Sigmoid colon (tissue), 7 donors: ENCODE data around the gene SCRN1. TPM values are rescaled to one million over a fixed set of nuclear protein-coding genes. Genes with fewer than 3 reads are reported as not detected.

Source experiments
- DNase-seq: peaks from one replicate; pipeline ENCODE4 v3.0.0-alpha.2; 2019
- H3K27ac ChIP-seq, 4 donors: fragments of 200-600 bp; sonication (generic); one replicate each; pipeline ENCODE4 v1.5.1; 2016 to 2019; ENCODE audit warnings: mild to moderate bottlenecking in 1 of 4
- H3K27me3 ChIP-seq, 3 donors: fragments of 200-600 bp; sonication (generic); one replicate each; pipeline ENCODE4 v1.5.1; 2019; ENCODE audit warnings: mild to moderate bottlenecking in 1 of 3
- H3K36me3 ChIP-seq, 4 donors: fragments of 200-600 bp; sonication (generic); one replicate each; pipeline ENCODE4 v1.5.1; 2016 to 2019
- H3K4me1 ChIP-seq, 4 donors: fragments of 200-600 bp; sonication (generic); one replicate each; pipeline ENCODE4 v1.5.1; 2017 to 2019
- H3K4me3 ChIP-seq, 4 donors: fragments of 200-600 bp; sonication (generic); one replicate each; pipeline ENCODE4 v1.5.1; 2017 to 2019; ENCODE audit warnings: mild to moderate bottlenecking in 2 of 4, moderate library complexity in 1 of 4
- H3K9me3 ChIP-seq, 4 donors: fragments of 200-600 bp in 3 of 4; sonication (generic) in 3 of 4; one replicate each; pipeline versions ENCODE4 v1.5.1 to v1.6.1; 2013 to 2019
- EP300 ChIP-seq, 4 donors: sonication (generic); formaldehyde crosslinking; IDR thresholded peaks; one replicate each; pipeline ENCODE4 v1.6.1; 2017; ENCODE audit warnings: antibody characterized with exemption in 4 of 4
- POLR2A ChIP-seq, 2 donors: fragments of 450-650 bp; IDR thresholded peaks; one replicate each; pipeline ENCODE4 v1.6.1; 2016; ENCODE audit warnings: antibody characterized with exemption in 2 of 2, mild to moderate bottlenecking in 2 of 2, moderate library complexity in 2 of 2
- POLR2AphosphoS5 ChIP-seq, 4 donors: sonication (generic); formaldehyde crosslinking; IDR thresholded peaks; one replicate each; pipeline ENCODE4 v1.6.1; 2017; ENCODE audit warnings: antibody characterized with exemption in 4 of 4
- WGBS, 2 donors: extraction: QIAGEN DNeasy Blood & Tissue Kit; methylation state at CpG; one replicate each; pipeline ENCODE4 v1.1.7; 2013; 5-methylcytosine and 5-hydroxymethylcytosine counted together
- intact Hi-C: fragments of 100-400 bp; cut with DNase I; formaldehyde crosslinking; loops from one replicate; pipeline ENCODE4 v1.15.1; 2023
- polyA plus RNA-seq, 3 donors: library from polyadenylated mRNA; stranded (reverse); fragments of 200-250 nt; gene quantifications; one replicate each; pipeline ENCODE4 v1.2.3, GENCODE V29; 2013
- total RNA-seq, 4 donors: library from RNA; depleted of rRNA; stranded (reverse); fragments of >200 nt; gene quantifications; one replicate each; pipeline ENCODE4 v1.1.0, GENCODE V29; 2016
- TF ChIP-seq, protein P1 (sequence below), 4 experiments: fragments of 450-650 bp in 3 of 4; fragments of 200-600 bp in 1 of 4; IDR thresholded peaks; one replicate each; pipeline ENCODE4 v1.5.1; 2016 to 2019; ENCODE audit warnings: antibody characterized with exemption in 4 of 4, mild to moderate bottlenecking in 3 of 4, moderate library complexity in 2 of 4
- donor health status: healthy with polysubstance abuse.
- donor health status: Bipolar disorder and iron deficiency.
- donor health status: healthy.

The SCRN1 gene
- total and polyA plus RNA-seq, 7 donors, result 5.1 to 55.0 (median 44.5) TPM

GRCh38 chr7:30010021-30010420 is 20.4 kb upstream of the SCRN1 start:
- peaks cover 0 to 18% (median 0%) of the 10 kb centered on the region in 4 donors for H3K36me3 ChIP-seq
- no peak for TF ChIP-seq POLR2A (IDR thresholded peaks at IDR 0.05)
- no peak for TF ChIP-seq POLR2AphosphoS5 (IDR thresholded peaks at IDR 0.05)
- no peak for TF ChIP-seq EP300 (IDR thresholded peaks at IDR 0.05)
- TF ChIP-seq, protein P1, sequence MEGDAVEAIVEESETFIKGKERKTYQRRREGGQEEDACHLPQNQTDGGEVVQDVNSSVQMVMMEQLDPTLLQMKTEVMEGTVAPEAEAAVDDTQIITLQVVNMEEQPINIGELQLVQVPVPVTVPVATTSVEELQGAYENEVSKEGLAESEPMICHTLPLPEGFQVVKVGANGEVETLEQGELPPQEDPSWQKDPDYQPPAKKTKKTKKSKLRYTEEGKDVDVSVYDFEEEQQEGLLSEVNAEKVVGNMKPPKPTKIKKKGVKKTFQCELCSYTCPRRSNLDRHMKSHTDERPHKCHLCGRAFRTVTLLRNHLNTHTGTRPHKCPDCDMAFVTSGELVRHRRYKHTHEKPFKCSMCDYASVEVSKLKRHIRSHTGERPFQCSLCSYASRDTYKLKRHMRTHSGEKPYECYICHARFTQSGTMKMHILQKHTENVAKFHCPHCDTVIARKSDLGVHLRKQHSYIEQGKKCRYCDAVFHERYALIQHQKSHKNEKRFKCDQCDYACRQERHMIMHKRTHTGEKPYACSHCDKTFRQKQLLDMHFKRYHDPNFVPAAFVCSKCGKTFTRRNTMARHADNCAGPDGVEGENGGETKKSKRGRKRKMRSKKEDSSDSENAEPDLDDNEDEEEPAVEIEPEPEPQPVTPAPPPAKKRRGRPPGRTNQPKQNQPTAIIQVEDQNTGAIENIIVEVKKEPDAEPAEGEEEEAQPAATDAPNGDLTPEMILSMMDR (IDR thresholded peaks at IDR 0.05), result no peak
- WGBS, 2 donors, result 83 to 86% methylated on average over 6 of the region's 6 CpGs
- no peaks in the 10 kb centered on the region for H3K4me1 ChIP-seq
- H3K27me3 ChIP-seq, result no peaks in the 10 kb centered on the region
- no peak overlapping the region for H3K27ac ChIP-seq
- no peaks in the 10 kb centered on the region for H3K9me3 ChIP-seq
- DNase-seq, result no peak
- intact Hi-C loops, result no loop called here
- no peak overlapping the region for H3K4me3 ChIP-seq

- TF ChIP-seq POLR2A (IDR thresholded peaks at IDR 0.05) (no peak), EP300 (IDR thresholded peaks at IDR 0.05) (no peak), POLR2AphosphoS5 (IDR thresholded peaks at IDR 0.05) (no peak)
- TF ChIP-seq, protein P1 (IDR thresholded peaks at IDR 0.05), result no peak
- Histone ChIP-seq H3K27me3 (no peaks in the 10 kb centered on the region), H3K9me3 (no peaks in the 10 kb centered on the region), H3K36me3 (no peaks in the 10 kb centered on the region), H3K4me3 (no peak overlapping the region), H3K4me1 (no peaks in the 10 kb centered on the region), H3K27ac (no peak overlapping the region)
- 19 to 54% methylated on average over 3 of the region's 3 CpGs for WGBS, 2 donors
- DNase-seq, result no peak
- intact Hi-C loops, result no loop called here
Observed at GRCh38 chr7:30005464-30005863, 15.9 kb upstream of the SCRN1 start.

DNA sequence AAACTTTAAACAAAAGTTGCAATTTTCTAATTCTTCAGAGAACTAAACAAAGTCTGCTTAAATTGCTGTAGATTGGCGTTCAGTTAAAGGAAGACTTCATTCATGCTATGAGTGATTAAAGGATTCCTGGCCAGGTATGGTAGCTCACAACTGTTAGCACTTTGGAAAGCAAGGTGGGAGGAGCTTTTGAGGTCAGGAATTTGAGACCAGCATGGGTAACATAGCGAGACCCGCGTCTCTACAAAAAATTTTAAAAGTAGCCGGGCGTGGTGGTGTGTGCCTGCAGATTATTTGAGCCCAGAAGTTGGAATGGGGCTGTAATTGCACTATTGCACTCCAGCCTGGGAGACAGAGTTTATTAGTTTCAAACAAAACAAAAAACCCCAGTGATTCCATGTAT is 13.5 kb upstream of the SCRN1 start:
- no peak for DNase-seq
- WGBS, 2 donors, result 47 to 76% methylated on average over 6 of the region's 6 CpGs
- intact Hi-C loops, result no loop called here
- Histone ChIP-seq H3K36me3 (no peaks in the 10 kb centered on the region), H3K9me3 (no peaks in the 10 kb centered on the region), H3K4me1 (no peaks in the 10 kb centered on the region), H3K27me3 (no peaks in the 10 kb centered on the region), H3K4me3 (no peak overlapping the region), H3K27ac (no peak overlapping the region)
- no peak for TF ChIP-seq EP300 (IDR thresholded peaks at IDR 0.05)
- no peak for TF ChIP-seq POLR2A (IDR thresholded peaks at IDR 0.05)
- TF ChIP-seq, protein P1 (IDR thresholded peaks at IDR 0.05), result no peak
- no peak for TF ChIP-seq POLR2AphosphoS5 (IDR thresholded peaks at IDR 0.05)

DNA sequence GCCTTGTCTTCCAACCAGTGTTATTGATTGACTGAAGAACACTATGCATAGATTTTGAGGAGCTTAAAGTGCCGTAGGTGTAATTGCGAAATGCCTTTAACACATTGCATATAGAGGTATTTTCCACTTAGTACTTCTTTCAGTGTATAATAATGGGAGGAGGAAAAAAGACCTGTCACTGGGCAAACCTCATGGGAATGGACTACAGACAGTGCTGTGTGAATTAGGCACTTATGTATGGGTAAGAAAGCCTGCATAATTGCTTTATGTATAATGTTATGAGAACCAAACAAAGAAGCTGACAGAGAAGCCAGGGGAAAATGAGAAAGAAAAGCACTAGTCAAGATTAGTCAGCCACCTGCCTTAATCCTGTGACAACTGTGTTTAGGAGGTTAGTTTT is 12.4 kb upstream of the SCRN1 start:
- no peak for DNase-seq
- H3K4me3 ChIP-seq, result no peak overlapping the region
- WGBS, 2 donors, result 92 to 95% methylated on average over 2 of the region's 2 CpGs
- no peaks in the 10 kb centered on the region for H3K27me3 ChIP-seq
- TF ChIP-seq, protein P1 (IDR thresholded peaks at IDR 0.05), result no peak
- TF ChIP-seq POLR2AphosphoS5 (IDR thresholded peaks at IDR 0.05) (no peak), EP300 (IDR thresholded peaks at IDR 0.05) (no peak), POLR2A (IDR thresholded peaks at IDR 0.05) (no peak)
- intact Hi-C loops, result no loop called here
- no peak overlapping the region for H3K27ac ChIP-seq
- H3K4me1 ChIP-seq, result no peaks in the 10 kb centered on the region
- H3K36me3 ChIP-seq, result no peaks in the 10 kb centered on the region
- no peaks in the 10 kb centered on the region for H3K9me3 ChIP-seq

GRCh38 chr7:29998489-29998888 is 8.9 kb upstream of the SCRN1 start:
- H3K27me3 ChIP-seq, result no peaks in the 10 kb centered on the region
- no peak overlapping the region for H3K4me3 ChIP-seq
- no peaks in the 10 kb centered on the region for H3K4me1 ChIP-seq
- no peak for DNase-seq
- no peaks in the 10 kb centered on the region for H3K36me3 ChIP-seq
- H3K9me3 ChIP-seq, result peaks cover 0 to 3% (median under 1%) of the 10 kb centered on the region in 4 donors
- no peak overlapping the region for H3K27ac ChIP-seq
- intact Hi-C loops, result no loop called here
- TF ChIP-seq POLR2A (IDR thresholded peaks at IDR 0.05) (no peak), POLR2AphosphoS5 (IDR thresholded peaks at IDR 0.05) (no peak), EP300 (IDR thresholded peaks at IDR 0.05) (no peak)
- TF ChIP-seq, protein P1 (IDR thresholded peaks at IDR 0.05), result no peak
